Astrocyte (in vitro differentiated cells and primary cell): ENCODE measurements around the gene PBX3. TPM values are rescaled to one million over a fixed set of nuclear protein-coding genes. Genes with fewer than 3 reads are reported as not detected.

Experiments used
- DNase-seq: peaks from one replicate; pipeline ENCODE4 v3.0.0-alpha.2; 2010; ENCODE audit warnings: low read depth
- FAIRE-seq: peaks from 2 replicates; lab custom pipeline; 2011; peaks lifted over from hg19 to GRCh38; lab: Jason Lieb, UNC
- H2AFZ ChIP-seq: 2 replicates; pipeline ENCODE4 v1.6.0; 2012; ENCODE audit warnings: low read depth, low read length, inconsistent platforms
- H3K27ac ChIP-seq: 2 replicates; pipeline ENCODE4 v1.5.1; 2011; ENCODE audit warnings: low read depth, low read length, inconsistent platforms
- H3K27me3 ChIP-seq: 2 replicates; pipeline ENCODE4 v1.6.0; 2011; ENCODE audit warnings: low read length, inconsistent platforms; ENCODE audit not compliant: insufficient read depth
- H3K36me3 ChIP-seq: 2 replicates; pipeline ENCODE4 v1.5.1; 2011; ENCODE audit warnings: low read length, inconsistent platforms; ENCODE audit not compliant: insufficient read depth
- H3K4me1 ChIP-seq: 2 replicates; pipeline ENCODE4 v1.5.1; 2011; ENCODE audit warnings: low read length, inconsistent platforms; ENCODE audit not compliant: insufficient read depth
- H3K4me2 ChIP-seq: 2 replicates; pipeline ENCODE4 v1.6.0; 2012; ENCODE audit warnings: low read length, inconsistent platforms
- H3K4me3 ChIP-seq: 2 replicates; pipeline ENCODE4 v1.5.1; 2011; ENCODE audit warnings: low read depth, mild to moderate bottlenecking, low read length, inconsistent platforms; ENCODE audit not compliant: insufficient read depth
- H3K79me2 ChIP-seq: 2 replicates; pipeline ENCODE4 v1.6.0; 2012; ENCODE audit warnings: mild to moderate bottlenecking, low read length, inconsistent platforms; ENCODE audit not compliant: insufficient read depth
- H3K9ac ChIP-seq: 2 replicates; pipeline ENCODE4 v1.6.0; 2012; ENCODE audit warnings: mild to moderate bottlenecking, low read length, inconsistent platforms
- H3K9me3 ChIP-seq: 2 replicates; pipeline ENCODE4 v1.5.1; 2012; ENCODE audit warnings: low read depth, mild to moderate bottlenecking, low read length, inconsistent platforms; ENCODE audit not compliant: insufficient read depth
- H4K20me1 ChIP-seq: 2 replicates; pipeline ENCODE4 v1.6.0; 2012; ENCODE audit warnings: low read length, inconsistent platforms; ENCODE audit not compliant: insufficient read depth
- H3K27ac Mint-ChIP-seq: one replicate; pipeline ENCODE4 v1.8.0; 2021; ENCODE audit warnings: mild to moderate bottlenecking, mixed read lengths; ENCODE audit not compliant: unreplicated experiment
- H3K27me3 Mint-ChIP-seq: one replicate; pipeline ENCODE4 v1.8.0; 2021; ENCODE audit warnings: low read depth, mixed read lengths; ENCODE audit not compliant: unreplicated experiment
- H3K36me3 Mint-ChIP-seq: one replicate; pipeline ENCODE4 v1.8.0; 2021; ENCODE audit warnings: low read depth, mixed read lengths; ENCODE audit not compliant: unreplicated experiment
- H3K4me1 Mint-ChIP-seq: one replicate; pipeline ENCODE4 v1.8.0; 2021; ENCODE audit warnings: low read depth, mixed read lengths; ENCODE audit not compliant: unreplicated experiment
- H3K4me3 Mint-ChIP-seq: one replicate; pipeline ENCODE4 v1.8.0; 2021; ENCODE audit warnings: mild to moderate bottlenecking, moderate library complexity, mixed read lengths; ENCODE audit not compliant: unreplicated experiment
- H3K9me3 Mint-ChIP-seq: one replicate; pipeline ENCODE4 v1.8.0; 2021; ENCODE audit warnings: mild to moderate bottlenecking, mixed read lengths; ENCODE audit not compliant: unreplicated experiment
- CTCF ChIP-seq: IDR thresholded peaks from 2 replicates; pipeline ENCODE4 v1.5.1; 2011; ENCODE audit warnings: low read depth, mild to moderate bottlenecking, inconsistent platforms, low read length, moderate library complexity; ENCODE audit not compliant: insufficient read depth
- EZH2 ChIP-seq: IDR thresholded peaks from 2 replicates; pipeline ENCODE4 v1.6.1; 2012; ENCODE audit warnings: mild to moderate bottlenecking, low read length, inconsistent platforms; ENCODE audit not compliant: insufficient read depth
- total RNA-seq: library from RNA; stranded (reverse); gene quantifications from 2 replicates; pipeline ENCODE4 v1.2.1, GENCODE V29; 2021

PBX3 gene
- total RNA-seq, 1 donor from 2014 or later, result 51.2 TPM

- H3K36me3 Mint-ChIP-seq, result no peaks in the 10 kb centered on the region
- no peak overlapping the region for H3K4me3 ChIP-seq
- no peak overlapping the region for H3K4me2 ChIP-seq
- H3K27me3 ChIP-seq, result no peaks in the 10 kb centered on the region
- no peaks in the 10 kb centered on the region for H3K9me3 ChIP-seq
- DNase-seq, result no peak
- no peak overlapping the region for H3K27ac ChIP-seq
- peaks cover 70% of the 10 kb centered on the region for H3K79me2 ChIP-seq
- H3K4me1 ChIP-seq, result no peaks in the 10 kb centered on the region
- H3K27me3 Mint-ChIP-seq, result no peaks in the 10 kb centered on the region
- TF ChIP-seq EZH2, result no peak
- TF ChIP-seq CTCF, result no peak
- H2AFZ ChIP-seq, result no peak overlapping the region
- H3K9ac ChIP-seq, result no peak overlapping the region
- no peaks in the 10 kb centered on the region for H3K36me3 ChIP-seq
- H3K4me1 Mint-ChIP-seq, result peaks cover 4% of the 10 kb centered on the region
- FAIRE-seq, result no peak
- no peaks in the 10 kb centered on the region for H3K9me3 Mint-ChIP-seq
- H4K20me1 ChIP-seq, result peaks cover 8% of the 10 kb centered on the region
- H3K27ac Mint-ChIP-seq, result no peak overlapping the region
- H3K4me3 Mint-ChIP-seq, result no peak overlapping the region
Observed at GRCh38 chr9:125851979-125852378, 104.8 kb downstream of the PBX3 start.

GRCh38 chr9:125852386-125852785, 105.2 kb downstream of the PBX3 start:
- FAIRE-seq, result no peak
- no peak overlapping the region for H3K4me2 ChIP-seq

More at GRCh38 chr9:125852386-125852785, 105.2 kb downstream of the PBX3 start:
- Histone ChIP-seq H2AFZ (no peak overlapping the region), H4K20me1 (peaks cover 8% of the 10 kb centered on the region), H3K4me1 (no peaks in the 10 kb centered on the region), H3K4me3 (no peak overlapping the region), H3K79me2 (peaks cover 70% of the 10 kb centered on the region), H3K27ac (no peak overlapping the region), H3K9ac (no peak overlapping the region), H3K36me3 (no peaks in the 10 kb centered on the region), H3K27me3 (no peaks in the 10 kb centered on the region), H3K9me3 (no peaks in the 10 kb centered on the region)
- H3K27ac Mint-ChIP-seq, result no peak overlapping the region
- no peak overlapping the region for H3K4me3 Mint-ChIP-seq
- H3K9me3 Mint-ChIP-seq, result no peaks in the 10 kb centered on the region
- TF ChIP-seq EZH2, result no peak
- no peak for TF ChIP-seq CTCF
- H3K36me3 Mint-ChIP-seq, result no peaks in the 10 kb centered on the region
- H3K4me1 Mint-ChIP-seq, result peaks cover 4% of the 10 kb centered on the region
- DNase-seq, result no peak
- no peaks in the 10 kb centered on the region for H3K27me3 Mint-ChIP-seq
